ENCODE results near the gene TRIO. TPM values are rescaled to one million over a fixed set of nuclear protein-coding genes. Genes with fewer than 3 reads are reported as not detected.

Gene TRIO
- total RNA-seq, 2 experiments from 2014 or later: 3.7 to 4.2 TPM

- Mint-ChIP-seq H3K4me1 (peaks cover 14% of the 10 kb centered on the region), H3K9me3 (no peaks in the 10 kb centered on the region), H3K27me3 (peaks cover 10% of the 10 kb centered on the region), H3K27ac (no peak overlapping the region), H3K4me3 (no peak overlapping the region), H3K36me3 (ENCODE audit: low read depth) (no peaks in the 10 kb centered on the region)
- CTCF ChIA-PET: no interaction called here
- POLR2A ChIA-PET: no interaction called here
- DNase-seq: no peak
Observed at GRCh38 chr5:14171621-14172020, 28.5 kb downstream of the TRIO start.

GRCh38 chr5:14172149-14172795 is 29.1 kb downstream of the TRIO start:
- CTCF ChIA-PET: no interaction called here
- Mint-ChIP-seq H3K4me1 (peaks cover 14% of the 10 kb centered on the region), H3K27ac (no peak overlapping the region), H3K4me3 (no peak overlapping the region), H3K27me3 (peaks cover 10% of the 10 kb centered on the region), H3K9me3 (no peaks in the 10 kb centered on the region), H3K36me3 (ENCODE audit: low read depth) (no peaks in the 10 kb centered on the region)
- DNase-seq: no peak
- POLR2A ChIA-PET: no interaction called here

DNA sequence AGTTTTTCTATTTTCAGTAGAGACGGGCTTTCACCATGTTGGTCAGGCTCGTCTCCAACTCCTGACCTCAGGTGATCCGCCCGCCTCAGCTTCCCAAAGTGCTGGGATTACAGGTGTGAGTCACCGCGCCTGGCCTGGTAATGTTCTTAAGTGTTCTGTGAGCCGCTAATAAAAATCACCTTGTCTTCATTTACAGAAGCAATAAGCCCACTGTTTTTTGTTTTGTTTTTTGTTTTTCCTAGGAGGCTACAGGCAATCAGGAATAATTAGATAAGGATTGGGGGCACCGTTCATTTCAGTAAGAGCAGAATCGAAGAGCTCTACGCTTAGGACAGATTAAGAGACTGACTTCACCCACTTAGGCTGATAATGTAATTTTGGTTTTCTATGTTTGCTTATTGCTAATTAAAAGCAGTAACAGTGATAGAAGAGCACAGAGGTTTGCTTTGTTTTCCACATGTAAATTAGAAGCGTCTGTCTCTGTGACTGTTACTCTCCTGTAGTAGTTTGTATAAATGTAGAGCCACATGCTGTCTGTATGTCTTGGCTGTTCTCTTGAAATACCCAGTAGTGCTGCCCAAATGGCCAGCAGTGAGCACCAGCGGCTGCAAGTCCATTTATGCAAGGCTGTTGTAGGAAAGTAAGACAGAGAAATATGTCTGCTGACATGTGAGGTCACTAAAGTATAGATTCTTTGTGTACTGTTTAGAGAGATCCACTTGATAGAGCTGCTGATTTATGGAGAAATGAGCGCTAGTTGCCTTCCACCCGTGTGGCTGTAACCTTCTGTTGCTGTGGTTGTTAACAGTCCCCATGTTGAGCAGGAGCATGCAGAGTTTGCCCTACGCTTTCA is 30.5 kb downstream of the TRIO start:
- no peak for DNase-seq
- no peaks in the 10 kb centered on the region for H3K36me3 Mint-ChIP-seq (ENCODE audit: low read depth)
- CTCF ChIA-PET: interaction anchor here (0.6 kb wide), 1 partner anchor 99 kb away, joined by 3 read pairs; no protein-coding TSS in a partner anchor
- POLR2A ChIA-PET: no interaction called here
- no peaks in the 10 kb centered on the region for H3K9me3 Mint-ChIP-seq
- no peak overlapping the region for H3K4me3 Mint-ChIP-seq
- H3K27ac Mint-ChIP-seq: peak overlapping the region; percentile 21
- H3K4me1 Mint-ChIP-seq: peaks cover 11% of the 10 kb centered on the region
- H3K27me3 Mint-ChIP-seq: peaks cover 11% of the 10 kb centered on the region

GRCh38 chr5:14174230-14174636 is 31.1 kb downstream of the TRIO start:
- POLR2A ChIA-PET: no interaction called here
- peaks cover 6% of the 10 kb centered on the region for H3K4me1 Mint-ChIP-seq
- H3K27ac Mint-ChIP-seq: no peak overlapping the region

DNA sequence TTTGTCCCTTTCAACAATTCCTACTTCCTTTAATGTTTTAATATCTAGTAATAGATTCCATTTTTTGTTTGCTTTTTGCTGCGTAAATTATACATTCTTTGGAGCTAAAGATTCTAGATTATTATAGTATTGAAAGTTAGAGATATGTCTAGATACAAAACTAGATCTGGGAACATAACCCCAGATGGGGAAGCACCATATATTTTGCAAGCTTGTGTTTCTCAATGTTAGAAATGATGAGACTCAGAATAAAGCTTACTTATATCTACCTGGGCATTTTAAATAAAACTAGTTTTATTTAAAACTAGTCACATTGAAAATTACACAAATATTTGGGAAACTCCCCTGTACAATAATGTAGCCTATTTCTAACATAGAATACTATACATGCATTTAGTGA is 32.2 kb downstream of the TRIO start:
- no peaks in the 10 kb centered on the region for H3K36me3 Mint-ChIP-seq (ENCODE audit: low read depth)
- H3K4me3 Mint-ChIP-seq: no peak overlapping the region
- H3K27ac Mint-ChIP-seq: no peak overlapping the region
- peaks cover 6% of the 10 kb centered on the region for H3K4me1 Mint-ChIP-seq
- H3K27me3 Mint-ChIP-seq: peaks cover 11% of the 10 kb centered on the region
- no peak for DNase-seq
- H3K9me3 Mint-ChIP-seq: no peaks in the 10 kb centered on the region
- ChIA-PET POLR2A (no interaction called here), CTCF (no interaction called here)

More at GRCh38 chr5:14174230-14174636, 31.1 kb downstream of the TRIO start:
- H3K9me3 Mint-ChIP-seq: no peaks in the 10 kb centered on the region
- H3K36me3 Mint-ChIP-seq (ENCODE audit: low read depth): no peaks in the 10 kb centered on the region
- CTCF ChIA-PET: no interaction called here
- peaks cover 11% of the 10 kb centered on the region for H3K27me3 Mint-ChIP-seq
- no peak for DNase-seq
- no peak overlapping the region for H3K4me3 Mint-ChIP-seq

DNA sequence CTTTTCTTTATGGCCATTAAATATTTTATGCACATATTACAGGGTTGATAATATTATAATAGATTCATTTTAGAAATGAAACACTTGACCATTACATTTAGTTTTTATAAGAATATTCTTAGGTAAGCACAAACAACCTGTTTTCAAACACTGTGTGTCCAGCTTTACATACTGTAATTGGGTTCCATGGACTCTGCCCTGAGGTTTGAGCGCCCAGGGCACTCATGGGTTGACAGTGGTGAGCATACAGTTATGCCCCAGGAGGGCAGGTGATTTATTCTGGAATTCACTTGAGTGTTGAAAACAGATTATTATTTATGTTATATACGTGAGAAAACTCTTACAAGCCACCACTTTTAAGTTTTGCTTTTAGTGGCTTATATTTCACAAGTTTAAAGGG is 33.7 kb downstream of the TRIO start:
- H3K4me1 Mint-ChIP-seq: peaks cover 3% of the 10 kb centered on the region
- CTCF ChIA-PET: no interaction called here

DNA sequence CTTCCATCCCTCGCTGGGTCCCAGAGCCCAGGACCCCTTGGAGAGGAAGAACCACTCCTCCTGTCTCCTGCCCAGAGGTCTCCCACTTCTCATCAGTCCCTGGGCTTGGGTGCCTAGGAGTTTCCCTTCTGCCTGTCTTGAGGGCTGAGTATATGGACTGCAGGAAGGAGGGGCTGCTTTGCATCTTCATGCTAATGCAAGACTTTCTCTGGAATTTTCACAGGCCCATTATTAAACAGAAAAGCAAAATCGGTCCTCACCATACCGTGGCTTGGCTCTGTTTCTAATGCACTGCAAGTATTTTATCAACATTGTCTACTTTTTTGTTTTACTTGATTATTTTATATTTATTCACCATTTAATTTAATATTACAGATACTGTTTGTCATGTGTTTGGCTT is 34.5 kb downstream of the TRIO start:
- Mint-ChIP-seq H3K36me3 (ENCODE audit: low read depth) (no peaks in the 10 kb centered on the region), H3K27ac (no peak overlapping the region), H3K27me3 (peaks cover 5% of the 10 kb centered on the region), H3K9me3 (no peaks in the 10 kb centered on the region), H3K4me1 (peaks cover 3% of the 10 kb centered on the region), H3K4me3 (no peak overlapping the region)
- DNase-seq: no peak
- ChIA-PET CTCF (no interaction called here), POLR2A (no interaction called here)

More for the DNA sequence above, 33.7 kb downstream of the TRIO start:
- DNase-seq: no peak
- Mint-ChIP-seq H3K27me3 (peaks cover 8% of the 10 kb centered on the region), H3K27ac (no peak overlapping the region), H3K9me3 (no peaks in the 10 kb centered on the region), H3K4me3 (no peak overlapping the region), H3K36me3 (ENCODE audit: low read depth) (no peaks in the 10 kb centered on the region)
- POLR2A ChIA-PET: no interaction called here

DNA sequence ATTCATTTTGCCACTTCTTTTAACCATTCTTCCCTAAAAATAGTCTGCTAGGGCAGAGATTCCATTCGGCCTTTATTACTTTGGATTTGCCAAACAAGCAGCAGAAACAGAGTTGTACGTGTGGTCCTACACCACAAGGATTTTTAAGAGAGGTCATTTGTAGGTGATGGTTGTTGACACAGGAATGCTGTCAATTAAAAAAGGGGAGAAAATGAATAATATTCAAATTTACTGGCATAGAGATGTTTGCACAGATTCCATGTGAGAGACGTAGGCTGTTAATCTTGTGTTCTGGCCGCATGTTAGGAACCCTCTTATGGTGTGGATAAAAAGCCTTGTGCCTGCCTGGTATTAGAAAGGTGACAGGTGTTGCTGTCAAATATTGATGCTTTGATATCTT is 34.9 kb downstream of the TRIO start:
- Mint-ChIP-seq H3K9me3 (no peaks in the 10 kb centered on the region), H3K27me3 (peaks cover 3% of the 10 kb centered on the region), H3K27ac (no peak overlapping the region), H3K4me1 (peaks cover 3% of the 10 kb centered on the region), H3K36me3 (ENCODE audit: low read depth) (no peaks in the 10 kb centered on the region), H3K4me3 (no peak overlapping the region)
- ChIA-PET CTCF (no interaction called here), POLR2A (no interaction called here)
- DNase-seq: no peak

DNA sequence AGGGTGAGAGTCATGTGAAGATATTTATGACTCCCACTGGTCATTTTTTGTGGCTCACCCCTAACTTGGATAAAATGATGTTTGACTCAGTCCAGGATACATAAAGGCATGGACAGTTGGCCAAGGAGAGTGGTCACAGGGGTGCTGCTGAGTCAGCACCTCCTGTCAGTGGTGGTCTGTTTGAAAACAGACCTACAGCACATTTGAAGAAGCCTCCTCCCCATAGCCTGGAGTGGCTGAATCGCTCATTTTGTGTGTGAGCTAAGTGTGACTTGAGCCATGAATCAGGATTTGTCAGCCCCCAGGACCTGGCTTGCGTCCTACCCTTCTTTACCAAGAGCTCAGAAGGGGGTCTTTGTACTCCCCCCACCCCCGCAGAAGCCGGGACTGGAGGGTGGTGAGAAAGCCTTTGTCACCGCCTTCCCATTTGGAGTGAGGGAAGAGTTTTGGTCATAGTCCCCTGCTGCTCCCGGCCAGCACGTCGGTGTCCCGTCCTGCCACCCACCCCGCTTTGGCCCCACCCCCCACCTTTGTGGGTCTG is 35.6 kb downstream of the TRIO start:
- no peaks in the 10 kb centered on the region for H3K9me3 Mint-ChIP-seq
- H3K4me1 Mint-ChIP-seq: peaks cover 3% of the 10 kb centered on the region
- no peak overlapping the region for H3K4me3 Mint-ChIP-seq
- H3K36me3 Mint-ChIP-seq (ENCODE audit: low read depth): no peaks in the 10 kb centered on the region
- CTCF ChIA-PET: interaction anchor here (0.7 kb wide), 1 partner anchor 524 kb away, joined by 5 read pairs; no protein-coding TSS in a partner anchor
- H3K27me3 Mint-ChIP-seq: peaks cover 3% of the 10 kb centered on the region
- DNase-seq: no peak
- no peak overlapping the region for H3K27ac Mint-ChIP-seq
- POLR2A ChIA-PET: no interaction called here

DNA sequence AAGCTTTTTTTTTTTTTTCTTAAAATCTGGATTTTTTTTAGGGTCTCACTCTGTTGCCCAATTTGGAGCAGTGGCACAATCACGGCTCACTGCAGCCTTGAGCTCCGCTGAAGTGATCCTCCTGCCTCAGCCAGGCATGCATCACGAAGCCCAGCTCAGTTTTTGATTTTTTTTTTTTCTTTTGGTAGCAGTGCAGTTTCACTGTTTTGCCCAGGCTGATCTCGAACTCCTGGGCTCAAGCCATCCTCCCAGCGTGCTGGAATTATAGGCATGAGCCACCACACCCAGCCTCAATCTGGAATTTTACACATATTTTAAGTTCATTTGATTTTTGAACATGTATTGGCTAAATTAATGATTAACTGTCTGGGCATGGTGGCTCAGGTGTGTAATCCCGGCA is 36.3 kb downstream of the TRIO start:
- Mint-ChIP-seq H3K27ac (no peak overlapping the region), H3K4me3 (no peak overlapping the region), H3K27me3 (peaks cover 1% of the 10 kb centered on the region), H3K9me3 (no peaks in the 10 kb centered on the region), H3K36me3 (ENCODE audit: low read depth) (no peaks in the 10 kb centered on the region), H3K4me1 (peaks cover under 1% of the 10 kb centered on the region)
- POLR2A ChIA-PET: no interaction called here
- CTCF ChIA-PET: interaction anchor here (0.7 kb wide), 1 partner anchor 523 kb away, joined by 5 read pairs; no protein-coding TSS in a partner anchor
- DNase-seq: no peak

DNA sequence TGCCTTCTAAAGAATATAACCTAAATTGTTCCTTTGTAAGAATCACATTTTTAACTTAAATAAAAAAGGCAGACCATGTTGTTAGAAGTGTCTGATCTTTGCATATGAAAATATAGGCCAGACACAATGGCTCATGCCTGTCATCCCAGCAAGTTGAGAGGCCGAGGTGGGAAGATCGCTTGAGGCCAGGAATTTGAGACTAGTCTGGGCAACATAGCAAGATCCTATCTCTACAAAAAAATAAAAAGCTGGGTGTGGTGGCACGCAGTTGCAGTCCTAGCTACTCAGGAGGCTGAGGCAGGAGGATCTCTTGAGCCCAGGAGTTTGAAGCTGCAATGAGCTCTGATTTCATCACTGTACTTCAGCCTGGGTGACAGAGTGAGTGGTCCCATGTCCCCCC is 37.3 kb downstream of the TRIO start:
- Mint-ChIP-seq H3K36me3 (ENCODE audit: low read depth) (no peaks in the 10 kb centered on the region), H3K9me3 (no peaks in the 10 kb centered on the region), H3K4me1 (no peaks in the 10 kb centered on the region), H3K27me3 (peaks cover 1% of the 10 kb centered on the region), H3K4me3 (no peak overlapping the region), H3K27ac (no peak overlapping the region)
- no peak for DNase-seq
- ChIA-PET POLR2A (no interaction called here), CTCF (no interaction called here)

- ChIA-PET CTCF (no interaction called here), POLR2A (no interaction called here)
- no peak overlapping the region for H3K27ac Mint-ChIP-seq
- H3K4me3 Mint-ChIP-seq: no peak overlapping the region
- no peaks in the 10 kb centered on the region for H3K36me3 Mint-ChIP-seq (ENCODE audit: low read depth)
- no peaks in the 10 kb centered on the region for H3K9me3 Mint-ChIP-seq
- H3K27me3 Mint-ChIP-seq: peaks cover 1% of the 10 kb centered on the region
- H3K4me1 Mint-ChIP-seq: no peaks in the 10 kb centered on the region
- DNase-seq: no peak
Observed at GRCh38 chr5:14181299-14181968, 38.3 kb downstream of the TRIO start.

- H3K4me1 Mint-ChIP-seq: no peaks in the 10 kb centered on the region
- H3K36me3 Mint-ChIP-seq (ENCODE audit: low read depth): no peaks in the 10 kb centered on the region
- H3K9me3 Mint-ChIP-seq: no peaks in the 10 kb centered on the region
- ChIA-PET CTCF (interaction anchor here (0.7 kb wide), 1 partner anchor 199 kb away, joined by 4 read pairs; no protein-coding TSS in a partner anchor), POLR2A (no interaction called here)
- H3K4me3 Mint-ChIP-seq: no peak overlapping the region
- DNase-seq: no peak
- peaks cover 2% of the 10 kb centered on the region for H3K27me3 Mint-ChIP-seq
- H3K27ac Mint-ChIP-seq: no peak overlapping the region
Observed at GRCh38 chr5:14182761-14183160, 39.6 kb downstream of the TRIO start.
